Measurements from ENCODE around the gene CILP2.

CILP2 gene

GRCh38 chr19:19538061-19538784 lies at the start of gene CILP2:
Gene CILP2 (plus strand): TSS chr19:19538265. CDS start chr19:19538350, 85 bp downstream.
- no peak for DNase-seq (ENCODE audit: low read depth in 2 of 2)

DNA sequence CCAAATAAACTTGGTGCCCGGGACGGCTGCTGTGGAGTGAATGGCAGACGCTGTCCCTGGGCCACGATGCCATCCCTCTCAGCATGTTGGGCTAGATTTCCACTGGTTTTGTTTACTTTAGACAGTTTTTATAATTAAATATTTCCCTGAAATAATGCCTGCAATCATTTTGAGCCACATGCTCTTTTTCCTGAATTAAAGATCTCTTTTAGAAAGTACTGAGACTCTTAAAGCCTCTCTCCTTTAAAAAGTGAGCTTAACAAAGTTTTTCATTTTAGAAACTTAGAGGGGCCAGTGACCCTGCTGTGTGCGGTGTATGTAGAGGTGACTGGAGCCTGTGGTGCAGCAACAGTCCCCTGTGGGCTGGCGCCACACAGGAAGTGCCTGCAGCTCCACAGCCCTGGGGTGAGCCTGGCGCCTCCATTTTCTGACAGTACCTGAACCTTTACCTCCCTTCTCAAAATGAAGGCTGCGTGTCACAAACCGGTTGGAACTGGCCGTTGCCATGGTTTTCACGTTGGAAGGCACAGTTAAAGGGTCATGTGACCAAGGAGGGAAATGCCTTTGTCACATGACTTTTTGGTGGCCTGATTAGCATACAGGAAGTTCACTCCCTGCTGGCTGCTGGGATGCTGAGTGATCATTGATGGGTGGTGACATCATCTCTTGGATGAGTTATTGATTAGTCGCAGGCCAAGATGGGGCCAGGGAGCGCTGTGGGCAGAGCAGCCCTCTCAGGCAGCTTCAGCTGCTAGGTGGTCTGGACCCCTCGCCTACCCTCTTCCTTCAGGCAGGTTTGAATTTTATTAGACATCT lies 49.0 kb upstream of the CILP2 start:
- peak; percentile 67 to 70 for DNase-seq (ENCODE audit: low read depth in 2 of 2)

DNA sequence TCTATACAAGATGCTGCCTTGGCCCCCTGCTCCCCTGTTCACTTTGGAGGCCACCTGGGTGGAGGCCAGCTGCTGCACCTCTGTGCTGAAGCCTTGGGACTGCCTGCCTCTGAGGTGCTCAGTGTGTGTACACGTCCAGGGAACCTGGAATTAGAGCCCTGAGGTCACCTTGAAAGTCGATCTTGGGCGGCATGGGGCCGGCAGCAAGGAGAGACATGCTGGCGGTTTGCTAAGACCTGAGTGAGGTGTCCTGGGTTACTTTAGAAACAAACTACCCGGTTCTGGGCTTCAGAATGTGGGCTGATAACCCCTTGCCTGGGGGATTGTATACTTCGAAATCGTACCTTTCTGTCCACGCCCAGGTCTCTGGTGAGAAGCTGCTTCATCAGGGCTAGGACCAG lies 48.3 kb upstream of the CILP2 start:
- no peak for DNase-seq (ENCODE audit: low read depth in 2 of 2)

- DNase-seq (ENCODE audit: low read depth in 2 of 2), result peak; percentile 58 to 69
These were observed 47.7 kb upstream of the CILP2 start for GRCh38 chr19:19490214-19490968.

DNA sequence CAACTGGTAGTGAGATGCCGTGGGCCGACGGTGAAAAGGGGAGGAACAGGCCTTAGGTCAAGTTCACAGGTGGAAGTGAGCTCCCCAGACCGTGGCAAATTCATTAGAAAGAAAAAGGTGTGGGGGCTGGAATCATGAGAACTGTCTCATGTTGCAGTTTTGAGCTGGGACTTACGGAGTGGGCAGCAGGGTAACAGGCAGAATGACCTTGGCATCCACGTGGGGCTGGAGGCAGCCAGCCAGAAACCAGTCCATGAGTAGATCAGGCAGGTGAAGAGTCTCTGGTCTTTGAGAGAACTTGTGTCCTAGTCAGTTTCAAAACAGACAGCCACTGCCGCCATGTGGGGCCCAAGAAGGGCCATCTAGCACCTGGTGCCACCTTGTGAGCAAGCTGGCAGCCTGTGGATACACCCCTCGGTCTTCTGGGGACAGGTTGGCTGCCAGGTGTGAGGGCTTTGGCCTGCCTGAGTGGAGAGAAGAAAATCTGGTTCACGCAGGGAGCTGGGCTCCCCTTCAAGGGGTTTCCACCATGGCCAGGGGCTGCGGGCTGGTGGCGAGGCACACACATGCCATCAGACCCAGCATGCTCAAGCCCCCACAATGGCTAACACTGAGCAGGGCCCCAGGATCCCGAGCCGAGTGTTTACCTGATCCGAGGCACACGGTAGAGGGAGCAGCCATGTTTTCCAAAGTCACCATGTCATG lies 46.6 kb upstream of the CILP2 start:
- no peak for DNase-seq (ENCODE audit: low read depth in 2 of 2)

DNA sequence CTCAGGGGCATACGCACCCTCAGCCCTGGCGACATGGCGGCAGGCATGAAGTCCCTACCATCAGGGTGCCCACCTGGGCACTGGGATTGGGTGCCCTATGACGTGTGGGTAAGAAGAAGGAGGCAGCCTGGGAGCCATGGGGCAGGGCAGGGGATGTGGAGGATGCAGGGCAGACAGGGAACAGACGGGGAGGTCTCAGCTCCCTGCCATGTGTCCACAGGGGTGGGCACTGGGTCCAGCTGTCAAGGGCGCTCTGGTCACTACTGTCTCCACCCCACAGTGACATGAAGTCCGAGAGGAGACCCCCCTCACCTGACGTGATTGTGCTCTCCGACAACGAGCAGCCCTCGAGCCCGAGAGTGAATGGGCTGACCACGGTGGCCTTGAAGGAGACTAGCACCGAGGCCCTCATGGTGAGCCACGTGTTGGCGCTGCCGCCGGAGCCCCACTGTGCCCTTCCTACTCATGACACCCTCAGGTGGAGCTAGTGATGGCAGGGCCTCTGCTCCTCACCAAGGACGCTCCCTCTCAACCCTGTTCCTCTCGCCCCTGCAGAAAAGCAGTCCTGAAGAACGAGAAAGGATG lies 45.9 kb upstream of the CILP2 start:
- no peak for DNase-seq (ENCODE audit: low read depth in 2 of 2)

GRCh38 chr19:19493841-19494546 lies 44.1 kb upstream of the CILP2 start:
- DNase-seq (ENCODE audit: low read depth in 2 of 2), result no peak

DNA sequence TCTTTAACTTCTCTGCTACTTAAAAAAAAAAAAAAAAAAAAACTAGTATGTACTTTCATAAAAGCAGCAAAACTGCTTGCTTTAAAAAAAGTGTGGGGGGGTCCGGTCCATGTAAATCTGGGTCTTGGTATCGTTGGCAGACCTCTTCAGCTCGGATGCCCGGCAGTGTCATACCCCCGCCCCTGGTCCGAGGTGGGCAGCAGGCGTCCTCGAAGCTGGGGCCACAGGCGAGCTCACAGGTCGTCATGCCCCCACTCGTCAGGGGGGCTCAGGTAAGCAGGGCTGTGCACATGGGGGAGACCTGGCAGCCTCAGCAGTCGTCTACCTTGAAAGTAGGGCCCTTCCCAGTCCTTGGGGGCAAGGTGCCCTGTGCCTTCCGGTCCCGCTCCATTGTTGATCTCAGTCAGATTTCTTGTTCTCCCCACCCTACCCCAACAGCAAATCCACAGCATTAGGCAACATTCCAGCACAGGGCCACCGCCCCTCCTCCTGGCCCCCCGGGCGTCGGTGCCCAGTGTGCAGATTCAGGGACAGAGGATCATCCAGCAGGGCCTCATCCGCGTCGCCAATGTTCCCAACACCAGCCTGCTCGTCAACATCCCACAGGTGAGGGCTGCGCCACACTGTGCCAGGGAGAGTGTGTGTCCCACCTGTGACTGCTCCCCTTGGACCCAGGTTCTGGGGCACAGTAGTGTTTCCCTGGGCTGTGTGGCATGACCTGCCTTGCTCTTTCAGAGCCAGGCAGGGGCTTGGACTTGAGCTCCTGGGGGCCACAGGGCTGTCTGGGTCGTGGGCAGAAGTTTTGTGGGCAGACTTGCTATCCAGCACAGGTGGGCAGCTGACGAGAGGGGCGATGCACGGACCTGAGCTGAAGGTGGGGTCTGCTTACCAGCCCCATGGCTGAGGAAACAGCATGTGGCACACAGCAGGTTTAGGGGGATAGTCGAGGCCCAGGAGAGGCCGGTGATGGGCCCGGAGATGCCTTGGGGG lies 42.2 kb upstream of the CILP2 start:
- no peak for DNase-seq (ENCODE audit: low read depth in 2 of 2)

GRCh38 chr19:19498255-19498991 lies 39.6 kb upstream of the CILP2 start:
- no peak for DNase-seq (ENCODE audit: low read depth in 2 of 2)

DNA sequence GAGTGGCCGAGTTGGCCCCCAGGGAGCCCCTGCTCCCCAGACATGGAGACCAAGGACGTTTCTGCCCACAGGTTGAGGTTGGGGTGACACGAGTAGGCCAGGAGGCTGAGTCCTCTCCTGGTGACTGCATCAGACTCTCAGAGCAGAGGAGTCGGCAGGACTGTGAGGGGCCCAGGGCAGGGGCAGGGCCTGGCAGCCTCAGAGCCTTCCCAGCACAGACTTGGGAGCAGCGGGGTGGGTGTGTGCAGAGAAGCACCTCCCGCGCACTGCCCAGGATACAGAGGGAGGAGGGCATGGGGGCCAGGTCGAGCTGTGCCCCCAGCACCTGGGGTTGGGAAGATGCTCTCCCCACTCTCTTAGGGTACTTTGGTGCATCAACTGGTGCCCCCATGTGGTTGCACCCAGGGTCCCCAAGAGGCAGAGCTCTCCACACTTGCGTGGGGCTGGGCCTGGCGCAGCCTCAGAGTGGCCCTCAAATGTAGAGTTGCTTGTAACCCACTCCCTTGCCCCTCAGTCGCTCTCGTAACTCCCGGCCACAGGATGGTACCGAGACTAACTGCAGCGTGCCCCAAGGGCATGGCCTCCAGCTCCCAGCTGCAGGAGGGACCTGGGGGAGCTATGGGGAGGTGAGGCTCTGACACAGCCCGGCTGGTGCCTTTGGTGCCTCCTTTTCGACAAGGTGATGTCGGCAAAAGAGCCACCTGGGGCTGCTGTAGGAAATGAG lies 38.6 kb upstream of the CILP2 start:
- no peak for DNase-seq (ENCODE audit: low read depth in 2 of 2)

DNA sequence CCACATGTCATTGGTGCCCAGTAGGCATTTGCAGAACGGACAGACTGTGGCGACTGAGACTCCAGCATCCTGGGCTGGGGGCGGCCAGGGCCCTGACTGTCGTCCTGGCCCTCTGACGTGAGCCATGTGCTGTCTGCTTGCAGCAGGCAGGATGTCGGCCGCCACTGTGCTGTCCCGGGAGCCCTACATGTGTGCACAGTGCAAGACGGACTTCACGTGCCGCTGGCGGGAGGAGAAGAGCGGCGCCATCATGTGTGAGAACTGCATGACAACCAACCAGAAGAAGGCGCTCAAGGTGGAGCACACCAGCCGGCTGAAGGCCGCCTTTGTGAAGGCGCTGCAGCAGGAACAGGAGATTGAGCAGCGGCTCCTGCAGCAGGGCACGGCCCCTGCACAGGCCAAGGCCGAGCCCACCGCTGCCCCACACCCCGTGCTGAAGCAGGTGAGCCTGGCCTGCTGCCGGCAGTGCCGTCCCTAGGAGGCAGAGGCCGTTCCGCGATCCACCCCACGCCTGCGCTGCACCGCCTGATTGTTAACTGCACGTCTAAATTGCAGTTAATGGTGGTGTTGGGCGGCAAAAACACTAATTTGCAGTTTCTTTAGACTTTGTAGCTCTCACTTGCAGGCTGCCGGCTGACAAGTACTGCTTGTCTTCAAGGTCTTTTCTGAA lies 37.0 kb upstream of the CILP2 start:
- DNase-seq (ENCODE audit: low read depth in 2 of 2), result no peak

DNA sequence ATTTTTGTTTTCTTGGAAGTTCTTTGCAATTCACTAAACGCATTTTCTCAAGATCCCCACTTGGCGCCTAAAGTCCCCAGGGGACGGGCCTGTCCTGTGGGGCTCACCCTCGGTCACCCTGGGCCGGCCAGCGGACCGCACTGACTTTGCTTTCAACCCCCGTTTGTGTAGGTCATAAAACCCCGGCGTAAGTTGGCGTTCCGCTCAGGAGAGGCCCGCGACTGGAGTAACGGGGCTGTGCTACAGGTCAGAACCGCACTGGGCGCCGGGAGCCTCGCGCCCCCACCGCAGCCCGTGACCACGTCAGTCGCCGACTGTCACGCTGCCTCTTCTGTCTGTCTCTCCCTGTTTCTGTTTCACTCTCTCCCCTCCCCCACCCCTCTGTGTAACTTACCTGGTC lies 36.3 kb upstream of the CILP2 start:
- DNase-seq (ENCODE audit: low read depth in 2 of 2), result no peak

GRCh38 chr19:19502281-19502680 lies 35.8 kb upstream of the CILP2 start:
- DNase-seq (ENCODE audit: low read depth in 2 of 2), result no peak

GRCh38 chr19:19502808-19503602 lies 35.1 kb upstream of the CILP2 start:
- no peak for DNase-seq (ENCODE audit: low read depth in 2 of 2)

- no peak for DNase-seq (ENCODE audit: low read depth in 2 of 2)
These were observed 33.1 kb upstream of the CILP2 start for GRCh38 chr19:19504754-19505668.
